A549 (cell line): Measurements from ENCODE around the gene ZNF530. TPM values are rescaled to one million over a fixed set of nuclear protein-coding genes. Genes with fewer than 3 reads are reported as not detected.
A peak's percentile ranks its signal among the peaks of the same experiment; 100 is the strongest.

Experiments used
- ATAC-seq, 2 experiments: fragments of 200-7000 bp in 1 of 2; fragments of >200 bp in 1 of 2; cut with Nextera tagmentation in 1 of 2; cut with Tn5 transposase in 1 of 2; 3 replicates each; pipeline versions ENCODE4 v1.8.0 to v1.9.1; 2018 to 2020; ENCODE audit warnings: mild to moderate bottlenecking in 1 of 2, moderate library complexity in 1 of 2
- CTCF ChIA-PET: fragments of 300-600 bp; sonication (Branson Sonifier 250); formaldehyde crosslinking; extraction: SDS; loops from one replicate; lab custom pipeline; 2021; ENCODE audit warnings: antibody characterized with exemption, inconsistent platforms; lab: Yijun Ruan, JAX
- POLR2A ChIA-PET: fragments of 350-600 bp; formaldehyde crosslinking; extraction: SDS; loops from one replicate; lab custom pipeline; 2021; ENCODE audit warnings: antibody characterized with exemption, inconsistent platforms; lab: Yijun Ruan, JAX
- DNase-seq, 2 experiments: peaks; one replicate each; pipeline versions ENCODE4 v3.0.0 to v3.0.0-alpha.2; 2011 to 2016; ENCODE audit warnings: low read depth in 1 of 2, low spot score in 1 of 2
- FAIRE-seq: peaks from 2 replicates; lab custom pipeline; 2011; peaks lifted over from hg19 to GRCh38; lab: Jason Lieb, UNC
- H3K27ac ChIP-seq, 2 experiments: fragments of >200 bp; sonication (Bioruptor Twin); formaldehyde crosslinking; 3 replicates each; pipeline ENCODE4 v1.5.1; 2016 to 2017
- H3K4me1 ChIP-seq: fragments of >200 bp; sonication (Bioruptor Twin); formaldehyde crosslinking; 3 replicates; pipeline ENCODE4 v1.6.1; 2016
- H3K4me2 ChIP-seq: fragments of >200 bp; sonication (Bioruptor Twin); formaldehyde crosslinking; 3 replicates; pipeline ENCODE4 v1.6.1; 2016
- H3K4me3 ChIP-seq: fragments of >200 bp; sonication (Bioruptor Twin); formaldehyde crosslinking; 3 replicates; pipeline ENCODE4 v1.5.1; 2016
- H3K9me3 ChIP-seq: fragments of >200 bp; sonication (Bioruptor Twin); formaldehyde crosslinking; 3 replicates; pipeline ENCODE4 v1.6.1; 2016
- ATOH8 ChIP-seq: fragments of 250-450 bp; sonication (Bioruptor Pico); IDR thresholded peaks from 2 replicates; pipeline ENCODE4 v1.5.0; 2020; ENCODE audit warnings: low read depth, mild to moderate bottlenecking, moderate library complexity
- BHLHE40 ChIP-seq: IDR thresholded peaks from 2 replicates; pipeline ENCODE4 v1.6.1; 2012; ENCODE audit warnings: low read depth, low read length, inconsistent platforms
- CBX2 ChIP-seq: fragments of 200-600 bp; sonication (generic); IDR thresholded peaks from 2 replicates; pipeline ENCODE4 v1.6.1; 2016; ENCODE audit warnings: low read depth, mild to moderate bottlenecking, borderline replicate concordance
- CEBPB ChIP-seq, 2 experiments: fragments of >200 bp in 1 of 2; sonication (Bioruptor Twin) in 1 of 2; formaldehyde crosslinking in 1 of 2; IDR thresholded peaks; 2 replicates each; pipeline ENCODE4 v1.6.1; 2012 to 2016
- CHD2 ChIP-seq: fragments of 150-350 bp; IDR thresholded peaks from 2 replicates; pipeline ENCODE4 v1.6.1; 2014; ENCODE audit warnings: low read length; ENCODE audit not compliant: partially characterized antibody
- CHD4 ChIP-seq: fragments of 200-600 bp; sonication (generic); IDR thresholded peaks from 2 replicates; pipeline ENCODE4 v1.6.1; 2016; ENCODE audit warnings: antibody characterized with exemption, mild to moderate bottlenecking, borderline replicate concordance
- EHF ChIP-seq: fragments of 250-450 bp; sonication (Bioruptor Pico); IDR thresholded peaks from 2 replicates; pipeline ENCODE4 v1.5.0; 2020; ENCODE audit warnings: mild to moderate bottlenecking
- EHMT2 ChIP-seq: fragments of 200-600 bp; sonication (generic); IDR thresholded peaks from 2 replicates; pipeline ENCODE4 v1.6.1; 2016; ENCODE audit warnings: antibody characterized with exemption, low read depth, mild to moderate bottlenecking, moderate library complexity
- ELK1 ChIP-seq: fragments of 150-350 bp; IDR thresholded peaks from 2 replicates; pipeline ENCODE4 v1.6.1; 2014; ENCODE audit warnings: low read depth, mild to moderate bottlenecking, low read length
- EP300 ChIP-seq, 2 experiments: fragments of >200 bp; sonication (Bioruptor Twin); formaldehyde crosslinking; IDR thresholded peaks; 2 replicates in 1 of 2; 3 replicates in 1 of 2; pipeline ENCODE4 v1.6.1; 2016 to 2017
- ESRRA ChIP-seq: fragments of 150-350 bp; IDR thresholded peaks from 2 replicates; pipeline ENCODE4 v1.6.1; 2014; ENCODE audit warnings: mild to moderate bottlenecking, low read length, borderline replicate concordance
- FOXS1 ChIP-seq: fragments of 250-450 bp; sonication (Bioruptor Pico); IDR thresholded peaks from 2 replicates; pipeline ENCODE4 v1.5.0; 2020; ENCODE audit warnings: mild to moderate bottlenecking, moderate library complexity
- HDAC2 ChIP-seq: fragments of 200-600 bp; sonication (generic); IDR thresholded peaks from 2 replicates; pipeline ENCODE4 v1.6.1; 2016
- HMGXB4 ChIP-seq: fragments of 250-450 bp; sonication (Bioruptor Pico); IDR thresholded peaks from 2 replicates; pipeline ENCODE4 v1.5.0; 2021; ENCODE audit warnings: mild to moderate bottlenecking, moderate library complexity, borderline replicate concordance
- HOXB5 ChIP-seq: fragments of 250-450 bp; sonication (Bioruptor Pico); IDR thresholded peaks from 2 replicates; pipeline ENCODE4 v1.5.0; 2020; ENCODE audit warnings: mild to moderate bottlenecking, moderate library complexity
- JUN ChIP-seq, 2 experiments: fragments of >200 bp; sonication (Bioruptor Twin); formaldehyde crosslinking; IDR thresholded peaks; 2 replicates in 1 of 2; 3 replicates in 1 of 2; pipeline ENCODE4 v1.6.1; 2016 to 2017
- JUNB ChIP-seq: fragments of >200 bp; sonication (Bioruptor Twin); formaldehyde crosslinking; IDR thresholded peaks from 2 replicates; pipeline ENCODE4 v1.6.1; 2016
- KDM1A ChIP-seq: fragments of 200-600 bp; sonication (generic); IDR thresholded peaks from 2 replicates; pipeline ENCODE4 v1.6.1; 2016; ENCODE audit warnings: low read depth, mild to moderate bottlenecking
- MAX ChIP-seq: IDR thresholded peaks from 2 replicates; pipeline ENCODE4 v1.6.1; 2012
- MYC ChIP-seq: IDR thresholded peaks from 2 replicates; pipeline ENCODE4 v1.6.1; 2012; ENCODE audit warnings: mild to moderate bottlenecking, inconsistent platforms, low read length, improper control_type of control experiment, borderline replicate concordance
- NFE2L2 ChIP-seq: fragments of 150-350 bp; conservative IDR thresholded peaks from 2 replicates; pipeline ENCODE4 v1.6.1; 2014; ENCODE audit warnings: low read length
- NPAS2 ChIP-seq: fragments of 250-450 bp; sonication (Bioruptor Pico); IDR thresholded peaks from 2 replicates; pipeline ENCODE4 v1.8.0; 2022; ENCODE audit warnings: mild to moderate bottlenecking, moderate library complexity, borderline replicate concordance
- PHF8 ChIP-seq: fragments of 200-600 bp; sonication (generic); IDR thresholded peaks from 2 replicates; pipeline ENCODE4 v1.6.1; 2016; ENCODE audit warnings: low read depth, mild to moderate bottlenecking, antibody characterized with exemption, moderate library complexity, borderline replicate concordance
- POLR2A ChIP-seq: IDR thresholded peaks from 2 replicates; pipeline ENCODE4 v1.6.1; 2012; ENCODE audit warnings: mild to moderate bottlenecking, low read length
- RCOR1 ChIP-seq: fragments of 150-350 bp; IDR thresholded peaks from 2 replicates; pipeline ENCODE4 v1.6.1; 2014; ENCODE audit warnings: antibody characterized with exemption, low read length, low read depth
- REST ChIP-seq: fragments of 200-600 bp; sonication (generic); IDR thresholded peaks from 2 replicates; pipeline ENCODE4 v1.6.1; 2016; ENCODE audit warnings: antibody characterized with exemption, mild to moderate bottlenecking, moderate library complexity
- SMC3 ChIP-seq: fragments of >200 bp; sonication (Bioruptor Twin); formaldehyde crosslinking; IDR thresholded peaks from 3 replicates; pipeline ENCODE4 v1.6.1; 2018; ENCODE audit warnings: inconsistent platforms
- SREBF2 ChIP-seq: fragments of 450-650 bp; IDR thresholded peaks from 2 replicates; pipeline ENCODE4 v1.6.1; 2014; ENCODE audit warnings: mild to moderate bottlenecking, moderate library complexity
- TFCP2L1 ChIP-seq: fragments of 250-450 bp; sonication (Bioruptor Pico); IDR thresholded peaks from 2 replicates; pipeline ENCODE4 v1.5.0; 2021; ENCODE audit warnings: mild to moderate bottlenecking
- ZNF302 ChIP-seq: fragments of 250-450 bp; sonication (Bioruptor Pico); IDR thresholded peaks from 2 replicates; pipeline ENCODE4 v1.9.0; 2021; ENCODE audit warnings: inconsistent platforms, mild to moderate bottlenecking, moderate library complexity
- WGBS: methylation state at CpG from one replicate; pipeline ENCODE4 v1.1.6; 2017; ENCODE audit errors: missing lambda C conversion rate; 5-methylcytosine and 5-hydroxymethylcytosine counted together
- polyA plus RNA-seq, 4 experiments: library from polyadenylated mRNA; depleted of rRNA in 3 of 4; stranded (reverse); fragments of >200 nt; fragmentation: RNase III in 1 of 4; extraction: RNeasy Plus Mini Kit Qiagen cat#74134 plus additional on column Dnase treatment in 1 of 4; gene quantifications; 2 replicates in 3 of 4; 3 replicates in 1 of 4; pipeline ENCODE4 v1.2.3, GENCODE V29; 2011 to 2017
- TF ChIP-seq, protein P1 (sequence below): fragments of >200 bp; sonication (Bioruptor Twin); formaldehyde crosslinking; IDR thresholded peaks from 3 replicates; pipeline ENCODE4 v1.6.1; 2016
- TF ChIP-seq, protein P2 (sequence below): fragments of >200 bp; sonication (Bioruptor Twin); formaldehyde crosslinking; IDR thresholded peaks from 2 replicates; pipeline ENCODE4 v1.6.1; 2016

ZNF530 gene
- polyA plus RNA-seq, 2 of the 4 experiments (the other 2 are of a cell fraction): 4.9 to 5.9 TPM

DNA sequence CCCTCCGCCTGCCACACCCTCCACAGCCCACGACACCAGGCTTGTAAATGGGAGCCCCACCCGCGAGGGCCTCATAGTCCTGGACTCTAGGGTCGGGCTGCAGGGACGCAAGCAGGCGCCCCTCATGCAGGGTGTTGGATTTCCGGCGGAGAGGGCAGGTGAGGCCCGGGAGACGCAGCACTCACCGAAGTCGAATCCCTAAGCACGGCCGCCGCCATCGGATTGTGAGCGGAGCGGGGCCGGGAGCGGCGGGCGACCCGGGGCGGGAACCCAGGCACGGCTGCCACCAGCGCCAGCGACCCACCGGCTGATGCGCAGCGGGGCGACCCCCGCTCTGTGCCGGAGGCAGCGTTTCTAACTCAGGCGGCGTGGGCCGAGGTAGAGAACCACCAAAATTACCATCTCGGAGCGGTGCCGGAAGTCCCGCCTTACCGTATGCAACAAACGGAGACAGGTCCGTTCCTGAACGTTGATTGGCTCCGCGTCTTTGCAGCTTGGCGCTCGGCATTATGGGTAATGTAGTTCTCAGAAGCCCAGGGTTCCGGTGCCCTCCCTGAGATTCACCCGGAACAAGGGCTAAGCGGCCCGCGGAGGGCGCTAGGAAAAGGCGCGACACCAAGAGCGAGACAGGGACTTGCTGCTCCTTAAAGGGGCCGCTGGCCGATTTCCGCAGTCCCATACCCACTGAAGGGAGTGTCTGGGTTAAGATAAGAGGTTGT is 21.0 kb upstream of the ZNF530 start, which contains the start of gene ZNF416:
ZNF416 (minus strand) TSS at position 425 of the 719 bp plus-strand sequence; CDS start at position 218, 207 bp downstream.
- H3K4me2 ChIP-seq: peak within 1 kb of the TSS; percentile 80
- 1% methylated on average over 32 of the region's 62 CpGs for WGBS
- ChIA-PET POLR2A (interaction anchor here (0.6 to 1.0 kb wide), 5 partner anchors 35 to 424 kb away, joined by 3 to 5 read pairs (median 4); partner anchors contain the start of genes ZNF134, ZNF548, ZNF552 and ZNF606), CTCF (interaction anchor here (1.2 kb wide), 1 partner anchor 22 kb away, joined by 3 read pairs; no protein-coding TSS in a partner anchor)
- peaks cover 94% of the 10 kb centered on the region for H3K9me3 ChIP-seq
- DNase-seq (peak; percentile 99 to 100), FAIRE-seq (peak; percentile 97), ATAC-seq (peak; percentile 99 to 100)
- H3K4me1 ChIP-seq: no peaks in the 10 kb centered on the region
- peak within 1 kb of the TSS; percentile 84 for H3K4me3 ChIP-seq
- peak within 1 kb of the TSS; percentile 70 to 87 for H3K27ac ChIP-seq
- TF ChIP-seq BHLHE40: no peak
- TF ChIP-seq REST: peak; percentile 64
- TF ChIP-seq MYC: no peak
- TF ChIP-seq EHMT2: no peak
- no peak for TF ChIP-seq RCOR1
- peak in 1 of 2 experiments; percentile 57; a peak in 1 of 5 replicates for TF ChIP-seq JUN (IDR thresholded peaks at IDR 0.05)
- TF ChIP-seq MAX: peak; percentile 76
- TF ChIP-seq FOXS1 (CRISPR knock-in tag): no peak
- no peak for TF ChIP-seq KDM1A
- TF ChIP-seq ELK1: no peak
- TF ChIP-seq HMGXB4 (CRISPR knock-in tag): no peak
- TF ChIP-seq NPAS2 (CRISPR knock-in tag): no peak
- TF ChIP-seq CHD2: peak; percentile 64
- TF ChIP-seq ZNF302 (CRISPR knock-in tag): no peak
- TF ChIP-seq CBX2: no peak
- TF ChIP-seq SMC3: peak; percentile 40; the same call in 1 of the 3 replicates
- TF ChIP-seq SREBF2: no peak
- no peak for TF ChIP-seq HOXB5 (CRISPR knock-in tag)
- TF ChIP-seq TFCP2L1 (CRISPR knock-in tag): no peak
- no peak for TF ChIP-seq HDAC2
- no peak for TF ChIP-seq CHD4
- 0 out of 2 replicates have a peak, but pooled peaks have one; percentile 14 for TF ChIP-seq EHF
- no peak for TF ChIP-seq NFE2L2
- TF ChIP-seq POLR2A: peak; percentile 35; the same call in 1 of the 2 replicates
- no peak for TF ChIP-seq CEBPB (IDR thresholded peaks at IDR 0.05)
- peak; percentile 77 for TF ChIP-seq PHF8
- TF ChIP-seq ATOH8 (CRISPR knock-in tag): no peak
- TF ChIP-seq EP300 (IDR thresholded peaks at IDR 0.05): no peak
- TF ChIP-seq JUNB: no peak
- TF ChIP-seq, protein P1, sequence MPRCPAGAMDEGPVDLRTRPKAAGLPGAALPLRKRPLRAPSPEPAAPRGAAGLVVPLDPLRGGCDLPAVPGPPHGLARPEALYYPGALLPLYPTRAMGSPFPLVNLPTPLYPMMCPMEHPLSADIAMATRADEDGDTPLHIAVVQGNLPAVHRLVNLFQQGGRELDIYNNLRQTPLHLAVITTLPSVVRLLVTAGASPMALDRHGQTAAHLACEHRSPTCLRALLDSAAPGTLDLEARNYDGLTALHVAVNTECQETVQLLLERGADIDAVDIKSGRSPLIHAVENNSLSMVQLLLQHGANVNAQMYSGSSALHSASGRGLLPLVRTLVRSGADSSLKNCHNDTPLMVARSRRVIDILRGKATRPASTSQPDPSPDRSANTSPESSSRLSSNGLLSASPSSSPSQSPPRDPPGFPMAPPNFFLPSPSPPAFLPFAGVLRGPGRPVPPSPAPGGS: no peak
- TF ChIP-seq ESRRA: no peak
- TF ChIP-seq, protein P2, sequence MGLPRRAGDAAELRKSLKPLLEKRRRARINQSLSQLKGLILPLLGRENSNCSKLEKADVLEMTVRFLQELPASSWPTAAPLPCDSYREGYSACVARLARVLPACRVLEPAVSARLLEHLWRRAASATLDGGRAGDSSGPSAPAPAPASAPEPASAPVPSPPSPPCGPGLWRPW: no peak
